Measurements from ENCODE around the gene MYMK. TPM values are rescaled to one million over a fixed set of nuclear protein-coding genes. Genes with fewer than 3 reads are reported as not detected.
A peak's percentile ranks its signal among the peaks of the same experiment; 100 is the strongest.

The MYMK gene
- polyA plus RNA-seq, 3 donors, result not detected

DNA sequence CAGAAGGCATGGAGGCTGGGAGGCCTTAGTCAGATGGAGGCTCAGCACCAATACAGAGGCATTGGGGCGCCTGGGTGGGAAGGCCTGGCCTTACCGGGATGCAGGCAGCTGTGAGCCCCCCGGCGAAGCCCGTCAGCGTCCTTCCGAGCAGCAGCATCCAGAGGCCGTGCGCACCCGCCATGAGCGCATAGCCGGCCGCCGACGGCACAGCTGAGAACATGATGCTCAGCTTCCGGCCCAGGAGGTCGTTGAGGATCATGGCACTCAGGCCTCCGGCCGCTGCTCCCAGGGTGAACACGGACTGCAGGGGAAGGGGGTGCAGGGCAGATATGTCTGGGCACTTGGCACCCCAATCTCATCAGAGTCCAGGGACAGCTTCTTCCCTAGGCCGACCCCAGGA is 47.8 kb downstream of the MYMK start:
- intact Hi-C loops (cut with micrococcal nuclease), result loop anchor here in 1 of 2 donors (5.0 to 10.0 kb wide), 2 partner anchors 60 to 548 kb away; partner anchors contain the start of genes BRD3OS and REXO4
- H3K79me2 ChIP-seq (ENCODE audit: insufficient read depth, low read length), result peaks cover 36% of the 10 kb centered on the region
- DNase-seq, result no peak
- H3K27me3 ChIP-seq (ENCODE audit: control insufficient read depth in 2 of 2, insufficient read depth in 2 of 2, low read length in 2 of 2), result peaks cover 0 to 15% of the 10 kb centered on the region in 2 donors
- Mint-ChIP-seq H3K9me3 (no peaks in the 10 kb centered on the region), H3K27me3 (ENCODE audit: low read depth in 3 of 3) (peaks cover 15 to 26% (median 24%) of the 10 kb centered on the region in 3 donors), H3K4me3 (peak overlapping the region; percentile 84 to 92), H3K36me3 (peaks cover 24 to 45% of the 10 kb centered on the region in 2 donors), H3K27ac (peak overlapping the region; percentile 85 to 99 (median 95)), H3K4me1 (peaks cover 53% of the 10 kb centered on the region)
- H2AFZ ChIP-seq (ENCODE audit: insufficient read depth, low read depth, low read length, poor library complexity, severe bottlenecking), result no peak overlapping the region
- peak overlapping the region; percentile 90 to 93 for H3K27ac ChIP-seq (ENCODE audit: low read depth in 1 of 2, low read length in 2 of 2)
- 97% methylated on average over 21 of the region's 21 CpGs for WGBS (ENCODE audit: insufficient coverage)
- H3K9me3 ChIP-seq (replicated peaks in 1 of 2; ENCODE audit: control insufficient read depth in 1 of 2, insufficient read depth in 1 of 2, low read length in 2 of 2), result no peaks in the 10 kb centered on the region
- H3K4me1 ChIP-seq (ENCODE audit: control insufficient read depth in 1 of 2, insufficient read depth in 2 of 2, low read length in 2 of 2), result peaks cover 73 to 79% of the 10 kb centered on the region in 2 donors
- TF ChIP-seq, protein P1, sequence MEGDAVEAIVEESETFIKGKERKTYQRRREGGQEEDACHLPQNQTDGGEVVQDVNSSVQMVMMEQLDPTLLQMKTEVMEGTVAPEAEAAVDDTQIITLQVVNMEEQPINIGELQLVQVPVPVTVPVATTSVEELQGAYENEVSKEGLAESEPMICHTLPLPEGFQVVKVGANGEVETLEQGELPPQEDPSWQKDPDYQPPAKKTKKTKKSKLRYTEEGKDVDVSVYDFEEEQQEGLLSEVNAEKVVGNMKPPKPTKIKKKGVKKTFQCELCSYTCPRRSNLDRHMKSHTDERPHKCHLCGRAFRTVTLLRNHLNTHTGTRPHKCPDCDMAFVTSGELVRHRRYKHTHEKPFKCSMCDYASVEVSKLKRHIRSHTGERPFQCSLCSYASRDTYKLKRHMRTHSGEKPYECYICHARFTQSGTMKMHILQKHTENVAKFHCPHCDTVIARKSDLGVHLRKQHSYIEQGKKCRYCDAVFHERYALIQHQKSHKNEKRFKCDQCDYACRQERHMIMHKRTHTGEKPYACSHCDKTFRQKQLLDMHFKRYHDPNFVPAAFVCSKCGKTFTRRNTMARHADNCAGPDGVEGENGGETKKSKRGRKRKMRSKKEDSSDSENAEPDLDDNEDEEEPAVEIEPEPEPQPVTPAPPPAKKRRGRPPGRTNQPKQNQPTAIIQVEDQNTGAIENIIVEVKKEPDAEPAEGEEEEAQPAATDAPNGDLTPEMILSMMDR (IDR thresholded peaks at IDR 0.05), result no peak
- peaks cover 69% of the 10 kb centered on the region for H4K20me1 ChIP-seq (ENCODE audit: insufficient read depth, low read length)
- peaks cover 38% of the 10 kb centered on the region in 2 donors for H3K36me3 ChIP-seq (replicated peaks in 1 of 2; ENCODE audit: control insufficient read depth in 1 of 2, insufficient read depth in 2 of 2, low read length in 2 of 2)
- peak overlapping the region; percentile 97 for H3K4me2 ChIP-seq (replicated peaks; ENCODE audit: extremely low read depth, low read length, poor library complexity, severe bottlenecking)
- peak overlapping the region; percentile 86 for H3K9ac ChIP-seq (ENCODE audit: insufficient read depth, low read length, poor library complexity, severe bottlenecking)
- H3K4me3 ChIP-seq (replicated peaks in 1 of 3; ENCODE audit: low read depth in 2 of 3, low read length in 3 of 3), result peak overlapping the region; percentile 74 to 95 (median 90)

DNA sequence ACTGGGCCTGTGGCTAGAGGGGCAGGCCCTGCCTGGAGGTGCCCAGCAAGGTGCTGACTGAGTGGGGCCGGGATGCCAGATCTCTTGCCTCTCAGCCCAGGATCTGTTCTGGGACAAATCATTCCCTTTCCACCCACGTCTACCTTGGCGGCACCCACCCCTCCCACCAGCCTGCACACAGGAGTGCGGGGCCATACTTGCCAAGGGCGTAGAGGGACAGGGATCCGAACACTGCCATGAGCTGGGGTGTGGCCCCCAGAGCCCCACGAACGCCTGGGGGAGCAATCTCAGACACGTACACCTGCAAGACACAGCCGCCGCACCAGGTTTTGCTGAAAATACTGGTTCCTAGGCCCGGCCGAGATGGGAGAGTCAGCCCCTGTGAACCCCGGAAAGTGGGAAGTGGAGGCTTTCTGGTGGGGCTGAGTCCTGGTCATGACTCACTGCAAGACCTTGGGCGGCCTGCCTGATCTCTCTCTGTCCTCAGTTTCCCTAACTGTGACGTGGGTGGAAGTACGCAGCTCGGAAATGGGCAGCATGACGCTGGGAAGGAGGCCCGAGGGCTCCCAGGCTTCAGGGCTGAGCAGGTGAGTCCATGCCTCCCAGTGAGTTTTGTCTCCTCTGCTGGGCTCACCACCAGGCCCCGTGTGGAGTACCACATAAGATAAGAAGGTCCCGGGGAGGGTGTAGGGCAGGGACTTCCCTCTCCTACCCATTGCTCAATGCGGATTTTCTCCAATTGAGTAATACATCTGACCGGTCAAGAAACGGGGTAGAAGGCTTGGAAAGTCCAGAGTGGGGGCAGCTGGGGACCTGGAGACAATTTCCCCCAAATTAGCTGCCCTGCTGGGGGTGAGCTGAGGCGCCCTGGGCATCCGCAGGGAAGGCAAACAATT is 48.5 kb downstream of the MYMK start:
- DNase-seq, result peak; percentile 73 to 98 (median 89)
- intact Hi-C loops (cut with micrococcal nuclease), result loop anchor here in 1 of 2 donors (5.0 to 10.0 kb wide), 2 partner anchors 59 to 549 kb away; partner anchors contain the start of genes BRD3OS and REXO4
- WGBS (ENCODE audit: insufficient coverage), result 65% methylated on average over 19 of the region's 27 CpGs
- no peak overlapping the region for H2AFZ ChIP-seq (ENCODE audit: insufficient read depth, low read depth, low read length, poor library complexity, severe bottlenecking)
- H3K4me2 ChIP-seq (replicated peaks; ENCODE audit: extremely low read depth, low read length, poor library complexity, severe bottlenecking), result peak overlapping the region; percentile 97
- peaks cover 36% of the 10 kb centered on the region for H3K79me2 ChIP-seq (ENCODE audit: insufficient read depth, low read length)
- no peaks in the 10 kb centered on the region for H3K9me3 ChIP-seq (replicated peaks in 1 of 2; ENCODE audit: control insufficient read depth in 1 of 2, insufficient read depth in 1 of 2, low read length in 2 of 2)
- H3K36me3 ChIP-seq (replicated peaks in 1 of 2; ENCODE audit: control insufficient read depth in 1 of 2, insufficient read depth in 2 of 2, low read length in 2 of 2), result peaks cover 44 to 45% of the 10 kb centered on the region in 2 donors
- Mint-ChIP-seq H3K9me3 (no peaks in the 10 kb centered on the region), H3K4me1 (peaks cover 59% of the 10 kb centered on the region), H3K4me3 (peak overlapping the region; percentile 84 to 92), H3K36me3 (peaks cover 29 to 52% of the 10 kb centered on the region in 2 donors), H3K27ac (peak overlapping the region; percentile 85 to 99 (median 95)), H3K27me3 (ENCODE audit: low read depth in 3 of 3) (peaks cover 13 to 23% (median 19%) of the 10 kb centered on the region in 3 donors)
- TF ChIP-seq, protein P1 (IDR thresholded peaks at IDR 0.05), result no peak
- H3K4me3 ChIP-seq (replicated peaks in 1 of 3; ENCODE audit: low read depth in 2 of 3, low read length in 3 of 3), result peak overlapping the region; percentile 74 to 95 (median 90)
- peak overlapping the region; percentile 90 to 93 for H3K27ac ChIP-seq (ENCODE audit: low read depth in 1 of 2, low read length in 2 of 2)
- peak overlapping the region; percentile 86 for H3K9ac ChIP-seq (ENCODE audit: insufficient read depth, low read length, poor library complexity, severe bottlenecking)
- peaks cover 0 to 15% of the 10 kb centered on the region in 2 donors for H3K27me3 ChIP-seq (ENCODE audit: control insufficient read depth in 2 of 2, insufficient read depth in 2 of 2, low read length in 2 of 2)
- peaks cover 76% of the 10 kb centered on the region for H4K20me1 ChIP-seq (ENCODE audit: insufficient read depth, low read length)
- H3K4me1 ChIP-seq (ENCODE audit: control insufficient read depth in 1 of 2, insufficient read depth in 2 of 2, low read length in 2 of 2), result peaks cover 80 to 85% of the 10 kb centered on the region in 2 donors

Data from CD14-positive monocyte (primary cell).